GM23338 (cell line): ENCODE measurements around the gene RNFT2.
"Not testable (repeated sequence)": the region's sequence is repeated elsewhere in the genome, so short reads cannot be mapped to it uniquely, and the experiment has no call there.

Source experiments
- CREB1 ChIP-seq: fragments of 250-450 bp; sonication (Bioruptor Pico); IDR thresholded peaks from 2 replicates; pipeline ENCODE4 v1.5.0; 2020; ENCODE audit warnings: low read depth, mild to moderate bottlenecking, moderate library complexity
- CTCF ChIP-seq, 2 experiments: fragments of 200-600 bp in 1 of 2; sonication (generic) in 1 of 2; conservative IDR thresholded peaks; 2 replicates each; pipeline versions ENCODE4 v1.5.1 to v1.6.1; 2016 to 2017; ENCODE audit warnings: antibody characterized with exemption in 2 of 2, low read depth in 2 of 2, mild to moderate bottlenecking in 2 of 2, moderate library complexity in 1 of 2
- EZH2 ChIP-seq: fragments of 200-600 bp; sonication (generic); IDR thresholded peaks from one replicate; pipeline ENCODE4 v1.8.0; 2017; ENCODE audit warnings: antibody characterized with exemption, mild to moderate bottlenecking, low read depth; ENCODE audit not compliant: unreplicated experiment
- ZNF331 ChIP-seq: fragments of 250-450 bp; sonication (Bioruptor Pico); IDR thresholded peaks from 2 replicates; pipeline ENCODE4 v1.5.0; 2020; ENCODE audit warnings: low read depth, mild to moderate bottlenecking, moderate library complexity

- not testable (repeated sequence) for TF ChIP-seq CTCF (conservative IDR thresholded peaks at IDR 0.05; ENCODE audit: low read depth in 2 of 2); EZH2; CREB1; ZNF331 (CRISPR knock-in tag)
These were observed 16.7 kb downstream of the RNFT2 start for GRCh38 chr12:116754783-116755182.
